GM04503 (cell line): ENCODE measurements around the gene PCDH9.
"Not testable (repeated sequence)": the region's sequence is repeated elsewhere in the genome, so short reads cannot be mapped to it uniquely, and the experiment has no call there.

ENCODE experiments used
- DNase-seq: peaks from one replicate; pipeline ENCODE4 v3.0.0-alpha.2; 2012; ENCODE audit warnings: low read depth

The PCDH9 gene

GRCh38 chr13:66895780-66896179 is 334.4 kb downstream of the PCDH9 start:
- no peak for DNase-seq

- no peak for DNase-seq
Measured at GRCh38 chr13:66895320-66895719, 334.8 kb downstream of the PCDH9 start.

- no peak for DNase-seq
Measured at GRCh38 chr13:66888698-66889097, 341.4 kb downstream of the PCDH9 start.

- DNase-seq, result no peak
Measured at GRCh38 chr13:66887088-66887487, 343.0 kb downstream of the PCDH9 start.

- DNase-seq, result no peak
Measured at GRCh38 chr13:66886264-66886663, 343.9 kb downstream of the PCDH9 start.

- not testable (repeated sequence) for DNase-seq
Measured at GRCh38 chr13:66881170-66881569, 349.0 kb downstream of the PCDH9 start.

GRCh38 chr13:66879988-66880387 is 350.1 kb downstream of the PCDH9 start:
- no peak for DNase-seq

- no peak for DNase-seq
Measured at GRCh38 chr13:66875264-66875663, 354.9 kb downstream of the PCDH9 start.

- no peak for DNase-seq
Measured at GRCh38 chr13:66864627-66865026, 365.5 kb downstream of the PCDH9 start.

GRCh38 chr13:66860878-66861417 is 369.2 kb downstream of the PCDH9 start:
- no peak for DNase-seq

- no peak for DNase-seq
Measured at GRCh38 chr13:66859934-66860877, 369.9 kb downstream of the PCDH9 start.

GRCh38 chr13:66859078-66859477 is 371.1 kb downstream of the PCDH9 start:
- DNase-seq, result no peak

- no peak for DNase-seq
Measured at GRCh38 chr13:66858163-66858562, 372.0 kb downstream of the PCDH9 start.

GRCh38 chr13:66855131-66855530 is 375.0 kb downstream of the PCDH9 start:
- DNase-seq, result no peak

- no peak for DNase-seq
Measured at GRCh38 chr13:66853564-66853963, 376.6 kb downstream of the PCDH9 start.

GRCh38 chr13:66849706-66850105 is 380.4 kb downstream of the PCDH9 start:
- DNase-seq, result no peak

GRCh38 chr13:66847541-66847940 is 382.6 kb downstream of the PCDH9 start:
- no peak for DNase-seq

- DNase-seq, result no peak
Measured at GRCh38 chr13:66845393-66845792, 384.7 kb downstream of the PCDH9 start.

GRCh38 chr13:66844933-66845332 is 385.2 kb downstream of the PCDH9 start:
- DNase-seq, result no peak

- DNase-seq, result no peak
Measured at GRCh38 chr13:66842766-66843165, 387.4 kb downstream of the PCDH9 start.

GRCh38 chr13:66840621-66841020 is 389.5 kb downstream of the PCDH9 start:
- no peak for DNase-seq

GRCh38 chr13:66837246-66837645 is 392.9 kb downstream of the PCDH9 start:
- DNase-seq, result no peak

GRCh38 chr13:66835040-66835628 is 395.0 kb downstream of the PCDH9 start:
- DNase-seq, result no peak
